ENCODE results near the gene TMEFF2. TPM values are rescaled to one million over a fixed set of nuclear protein-coding genes. Genes with fewer than 3 reads are reported as not detected.

TMEFF2 gene
- total and polyA plus RNA-seq, 8 donors = 0.05 to 0.75 TPM; not detected in 6

- H3K4me3 ChIP-seq = no peak overlapping the region
- peaks cover 0 to 4% (median 0%) of the 10 kb centered on the region in 4 donors for H3K27me3 ChIP-seq
- no peak for TF ChIP-seq CTCF (IDR thresholded peaks at IDR 0.05)
- no peaks in the 10 kb centered on the region for H3K9me3 ChIP-seq
- H3K4me1 ChIP-seq = no peaks in the 10 kb centered on the region
- ATAC-seq = no peak
- WGBS, 2 donors = 52 to 89% methylated on average over 1 of the region's 1 CpG
- no peak for FAIRE-seq
- no peaks in the 10 kb centered on the region for H3K36me3 ChIP-seq
- no peak for DNase-seq
- intact Hi-C loops (cut with DNase I) = no loop called here
- H3K27ac ChIP-seq = no peak overlapping the region
Measured at GRCh38 chr2:191916826-191917225, 277.9 kb downstream of the TMEFF2 start.

GRCh38 chr2:191915750-191916149 lies 279.0 kb downstream of the TMEFF2 start:
- Histone ChIP-seq H3K4me3 (no peak overlapping the region), H3K27ac (no peak overlapping the region), H3K27me3 (peaks cover 0 to 4% (median 0%) of the 10 kb centered on the region in 4 donors), H3K36me3 (no peaks in the 10 kb centered on the region), H3K4me1 (no peaks in the 10 kb centered on the region), H3K9me3 (no peaks in the 10 kb centered on the region)
- intact Hi-C loops (cut with DNase I) = no loop called here
- DNase-seq (no peak), FAIRE-seq (no peak), ATAC-seq (no peak)
- 74 to 80% methylated on average over 2 of the region's 2 CpGs for WGBS, 2 donors
- no peak for TF ChIP-seq CTCF (IDR thresholded peaks at IDR 0.05)

- Histone ChIP-seq H3K27ac (no peak overlapping the region), H3K4me1 (no peaks in the 10 kb centered on the region), H3K4me3 (no peak overlapping the region), H3K27me3 (peaks cover 0 to 4% (median 0%) of the 10 kb centered on the region in 4 donors), H3K36me3 (no peaks in the 10 kb centered on the region), H3K9me3 (no peaks in the 10 kb centered on the region)
- DNase-seq (no peak), ATAC-seq (no peak), FAIRE-seq (no peak)
- intact Hi-C loops (cut with DNase I) = no loop called here
- no peak for TF ChIP-seq CTCF (IDR thresholded peaks at IDR 0.05)
- 21 to 23% methylated on average over 1 of the region's 1 CpG for WGBS, 2 donors
Measured at GRCh38 chr2:191913796-191914195, 280.9 kb downstream of the TMEFF2 start.

- Histone ChIP-seq H3K36me3 (no peaks in the 10 kb centered on the region), H3K27ac (no peak overlapping the region), H3K4me1 (no peaks in the 10 kb centered on the region), H3K27me3 (peaks cover 0 to 4% (median 0%) of the 10 kb centered on the region in 4 donors), H3K9me3 (no peaks in the 10 kb centered on the region), H3K4me3 (no peak overlapping the region)
- WGBS, 2 donors = 36 to 52% methylated on average over 3 of the region's 3 CpGs
- DNase-seq = no peak
- no peak for TF ChIP-seq CTCF (IDR thresholded peaks at IDR 0.05)
- no peak for ATAC-seq
- no peak for FAIRE-seq
- intact Hi-C loops (cut with DNase I) = no loop called here
Measured at GRCh38 chr2:191912764-191913163, 282.0 kb downstream of the TMEFF2 start.

DNA sequence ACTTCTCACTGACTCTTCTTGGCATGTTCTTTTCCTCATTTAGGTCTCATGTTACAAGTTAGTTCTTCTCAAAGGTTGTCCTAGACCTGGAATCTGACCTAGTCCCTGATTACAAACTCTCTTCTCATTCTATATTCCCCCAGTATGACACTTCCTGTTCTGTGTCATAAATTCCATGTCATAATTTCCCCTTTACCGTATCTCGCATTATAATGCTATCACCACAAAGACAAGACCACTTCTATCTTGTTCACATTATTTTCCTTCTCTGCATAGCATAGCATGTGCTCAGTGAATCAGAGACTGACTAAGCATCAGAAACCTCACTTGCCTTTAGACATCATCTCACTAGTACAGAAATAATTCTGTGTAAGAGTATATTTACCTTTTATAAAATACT lies 284.2 kb downstream of the TMEFF2 start:
- Histone ChIP-seq H3K27ac (no peak overlapping the region), H3K9me3 (no peaks in the 10 kb centered on the region), H3K4me1 (no peaks in the 10 kb centered on the region), H3K4me3 (no peak overlapping the region), H3K36me3 (no peaks in the 10 kb centered on the region), H3K27me3 (no peaks in the 10 kb centered on the region)
- intact Hi-C loops (cut with DNase I) = no loop called here
- ATAC-seq (no peak), FAIRE-seq (no peak), DNase-seq (no peak)
- TF ChIP-seq CTCF (IDR thresholded peaks at IDR 0.05) = no peak
- WGBS, 2 donors = 73 to 78% methylated on average over 2 of the region's 2 CpGs

Data from pancreas (tissue), 10 donors.